Spleen (tissue), 7 donors: ENCODE results near the gene ZNF646.

Source experiments
- POLR2A ChIP-seq, 3 donors: fragments of 450-650 bp; IDR thresholded peaks; one replicate each; pipeline ENCODE4 v1.5.1; 2017; ENCODE audit warnings: antibody characterized with exemption in 3 of 3, mild to moderate bottlenecking in 1 of 3
- POLR2AphosphoS5 ChIP-seq, 3 donors: sonication (generic); formaldehyde crosslinking; IDR thresholded peaks; one replicate each; pipeline ENCODE4 v1.5.1; 2017; ENCODE audit warnings: antibody characterized with exemption in 3 of 3
- TF ChIP-seq, protein P1 (sequence below), 11 experiments: fragments of 200-600 bp in 7 of 11; fragments of 450-650 bp in 4 of 11; sonication (generic) in 4 of 11; IDR thresholded peaks in 8 of 11; conservative IDR thresholded peaks in 3 of 11; 1 replicate in 7 of 11; 2 replicates in 4 of 11; pipeline versions ENCODE4 v1.4.0 to v1.8.0; 2016 to 2021; ENCODE audit warnings: antibody characterized with exemption in 11 of 11, inconsistent platforms in 4 of 11, mild to moderate bottlenecking in 1 of 11
- donor health status: DM: no; HTN: no; CAD: no; lungs with moderate emphysema.
- donor health status: DM: no; HTN: no; CAD: no.
- donor health status: DM: no; HTN: no; CAD: no.

DNA sequence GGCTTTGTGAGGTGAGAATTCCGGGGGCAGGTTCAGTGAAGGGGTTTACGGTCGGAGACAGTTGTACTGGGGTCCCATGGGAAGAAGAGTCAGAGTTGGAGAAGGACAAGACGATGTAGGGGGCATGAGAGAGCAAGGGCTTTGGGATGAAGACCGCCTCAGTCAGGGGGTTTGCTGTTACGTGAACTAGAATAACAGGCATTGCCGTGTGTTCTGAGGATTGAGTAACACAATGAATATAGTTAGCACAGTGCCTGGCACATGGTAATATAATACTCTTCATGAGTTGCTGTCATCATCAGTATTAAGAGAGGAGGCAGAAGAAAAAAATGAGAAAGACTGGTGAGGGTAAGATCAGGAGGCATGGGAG is 577 bp downstream of the ZNF646 start:
- TF ChIP-seq, protein P1, sequence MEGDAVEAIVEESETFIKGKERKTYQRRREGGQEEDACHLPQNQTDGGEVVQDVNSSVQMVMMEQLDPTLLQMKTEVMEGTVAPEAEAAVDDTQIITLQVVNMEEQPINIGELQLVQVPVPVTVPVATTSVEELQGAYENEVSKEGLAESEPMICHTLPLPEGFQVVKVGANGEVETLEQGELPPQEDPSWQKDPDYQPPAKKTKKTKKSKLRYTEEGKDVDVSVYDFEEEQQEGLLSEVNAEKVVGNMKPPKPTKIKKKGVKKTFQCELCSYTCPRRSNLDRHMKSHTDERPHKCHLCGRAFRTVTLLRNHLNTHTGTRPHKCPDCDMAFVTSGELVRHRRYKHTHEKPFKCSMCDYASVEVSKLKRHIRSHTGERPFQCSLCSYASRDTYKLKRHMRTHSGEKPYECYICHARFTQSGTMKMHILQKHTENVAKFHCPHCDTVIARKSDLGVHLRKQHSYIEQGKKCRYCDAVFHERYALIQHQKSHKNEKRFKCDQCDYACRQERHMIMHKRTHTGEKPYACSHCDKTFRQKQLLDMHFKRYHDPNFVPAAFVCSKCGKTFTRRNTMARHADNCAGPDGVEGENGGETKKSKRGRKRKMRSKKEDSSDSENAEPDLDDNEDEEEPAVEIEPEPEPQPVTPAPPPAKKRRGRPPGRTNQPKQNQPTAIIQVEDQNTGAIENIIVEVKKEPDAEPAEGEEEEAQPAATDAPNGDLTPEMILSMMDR (IDR thresholded peaks at IDR 0.05 in 8 of 11, conservative IDR thresholded peaks at IDR 0.05 in 3 of 11) = no peak
- no peak for TF ChIP-seq POLR2A (IDR thresholded peaks at IDR 0.05)
- no peak for TF ChIP-seq POLR2AphosphoS5 (IDR thresholded peaks at IDR 0.05)
